Measurements from ENCODE around the gene LCN15.
"Not testable (repeated sequence)": the region's sequence is repeated elsewhere in the genome, so short reads cannot be mapped to it uniquely, and the experiment has no call there.

LCN15 gene

DNA sequence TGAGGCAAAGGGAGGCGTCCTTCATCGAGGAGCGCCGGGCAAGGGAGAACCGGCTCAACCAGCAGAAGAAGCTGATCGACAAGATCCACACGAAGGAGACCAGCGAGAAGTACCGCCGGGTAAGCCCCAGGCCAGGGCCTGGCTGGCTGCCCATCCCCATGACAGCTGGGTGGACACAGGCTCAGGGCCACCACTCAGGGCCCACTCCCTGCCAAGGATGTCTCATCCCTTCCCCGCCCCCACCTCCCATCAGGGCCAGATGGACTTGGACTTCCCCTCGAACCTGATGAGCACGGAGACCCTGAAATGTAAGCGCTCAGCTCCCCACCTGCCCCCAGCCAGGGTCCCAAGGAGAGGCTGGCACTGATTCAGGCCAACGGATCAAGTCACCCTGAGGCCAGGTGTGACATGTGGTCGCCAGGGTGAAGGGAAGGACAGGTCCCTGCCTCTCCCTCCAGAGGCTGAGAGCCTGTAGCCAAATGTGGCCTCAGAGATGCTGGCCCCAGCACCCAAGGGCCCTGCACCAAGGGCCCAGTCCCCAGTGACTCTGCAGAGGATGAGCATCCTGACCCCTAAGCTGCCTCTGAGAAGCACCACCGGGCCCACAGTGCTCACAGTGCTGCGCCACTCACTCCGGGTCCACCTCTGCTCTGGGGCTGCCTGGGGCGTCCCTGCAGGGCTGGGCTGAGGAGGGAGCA is 40.3 kb upstream of the LCN15 start:
- H2AFZ ChIP-seq (ENCODE audit: low read depth, low read length) = no peak overlapping the region
- no peak overlapping the region for H2BK12ac ChIP-seq (ENCODE audit: low read length in 2 of 2)
- H2BK120ac ChIP-seq (ENCODE audit: low read depth, low read length) = no peak overlapping the region
- no peak overlapping the region for H3K9ac ChIP-seq (ENCODE audit: low read length)
- peaks cover 5% of the 10 kb centered on the region for H3K79me1 ChIP-seq (replicated peaks; ENCODE audit: low read length, poor library complexity, severe bottlenecking)
- H2BK5ac ChIP-seq (ENCODE audit: low read depth, low read length, poor library complexity, severe bottlenecking) = no peak overlapping the region
- no peak overlapping the region for H3K14ac ChIP-seq (ENCODE audit: low read length in 2 of 2)
- no peak overlapping the region for H3K27ac ChIP-seq (ENCODE audit: low read length, poor library complexity, severe bottlenecking)
- WGBS = 95% methylated on average over 20 of the region's 20 CpGs
- no peak overlapping the region for H2BK15ac ChIP-seq (ENCODE audit: low read depth, poor library complexity, severe bottlenecking)
- H3K27me3 ChIP-seq (ENCODE audit: control insufficient read depth in 1 of 2, insufficient read depth in 1 of 2, low read length in 2 of 2) = peaks cover 18 to 28% of the 10 kb centered on the region in 2 experiments
- H3K9me3 ChIP-seq (ENCODE audit: control insufficient read depth, low read length) = no peaks in the 10 kb centered on the region
- no peak for DNase-seq
- H3K18ac ChIP-seq (ENCODE audit: low read depth in 1 of 2, low read length in 2 of 2) = no peak overlapping the region
- peaks cover 5 to 19% of the 10 kb centered on the region in 2 experiments for H3K36me3 ChIP-seq (ENCODE audit: control insufficient read depth in 1 of 2, insufficient read depth in 2 of 2, low read depth in 1 of 2, low read length in 2 of 2)
- no peak overlapping the region for H3K23ac ChIP-seq (ENCODE audit: low read length in 2 of 2)
- H4K8ac ChIP-seq (ENCODE audit: low read length) = no peak overlapping the region
- H3K4ac ChIP-seq (ENCODE audit: low read depth in 1 of 2, low read length in 2 of 2) = no peak overlapping the region
- H3K4me2 ChIP-seq (ENCODE audit: low read length, poor library complexity, severe bottlenecking) = no peak overlapping the region
- H3K4me3 ChIP-seq (ENCODE audit: insufficient read depth in 1 of 2, low read depth in 1 of 2, low read length in 2 of 2) = no peak overlapping the region
- H3K4me1 ChIP-seq (ENCODE audit: control insufficient read depth, insufficient read depth, low read depth, low read length) = peaks cover 29% of the 10 kb centered on the region
- H4K91ac ChIP-seq (ENCODE audit: low read length) = no peak overlapping the region
- no peak overlapping the region for H2AK5ac ChIP-seq (ENCODE audit: low read length, severe bottlenecking)

DNA sequence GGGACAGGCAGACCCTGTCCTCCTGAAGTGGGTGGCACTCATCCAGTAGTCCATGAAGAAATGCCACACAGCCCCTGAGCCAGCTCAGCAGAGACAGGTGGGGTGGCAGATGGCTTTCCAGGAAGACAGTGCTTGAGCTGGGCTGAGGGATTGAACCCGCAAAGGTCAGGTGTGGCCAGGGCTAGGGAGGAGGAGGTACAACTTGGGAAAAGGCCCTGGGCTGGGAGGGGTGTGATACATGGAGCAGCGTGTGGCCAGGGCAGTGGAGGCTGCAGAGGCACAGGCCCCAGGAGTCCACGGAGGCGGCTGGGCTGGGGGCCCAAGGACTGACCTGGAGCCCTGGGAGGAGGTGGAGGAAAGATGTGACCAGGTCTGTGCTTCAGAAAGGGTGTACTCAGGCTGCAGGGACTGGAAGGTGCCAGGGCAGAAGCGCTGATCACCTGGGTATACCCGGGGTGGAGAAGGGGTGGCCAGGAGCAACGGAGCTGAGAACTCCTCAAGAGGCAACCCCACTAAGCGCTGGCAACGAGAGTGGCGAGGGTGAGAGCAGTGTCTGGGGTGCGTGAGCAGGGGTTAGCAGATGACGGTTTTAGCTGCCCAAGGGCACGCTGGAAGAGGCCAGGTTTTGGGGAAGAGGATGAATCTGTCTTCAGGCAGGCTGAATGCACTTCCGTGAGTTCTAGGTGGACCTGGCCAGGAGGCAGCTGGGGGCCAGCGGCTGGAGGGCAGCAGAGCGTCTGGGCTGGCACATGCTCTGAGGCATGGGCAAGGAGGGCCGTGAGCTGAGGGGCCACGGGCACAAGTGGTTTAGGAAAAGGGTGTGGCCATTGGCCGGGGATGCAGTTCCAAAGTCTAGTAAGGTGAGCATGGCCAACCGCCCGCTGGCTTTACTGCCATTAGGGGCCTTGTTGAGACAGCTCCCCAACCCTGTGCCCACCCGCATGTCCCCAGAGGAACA is 39.5 kb upstream of the LCN15 start:
- no peak overlapping the region for H2AK5ac ChIP-seq (ENCODE audit: low read length, severe bottlenecking)
- WGBS = 96% methylated on average over 22 of the region's 22 CpGs

DNA sequence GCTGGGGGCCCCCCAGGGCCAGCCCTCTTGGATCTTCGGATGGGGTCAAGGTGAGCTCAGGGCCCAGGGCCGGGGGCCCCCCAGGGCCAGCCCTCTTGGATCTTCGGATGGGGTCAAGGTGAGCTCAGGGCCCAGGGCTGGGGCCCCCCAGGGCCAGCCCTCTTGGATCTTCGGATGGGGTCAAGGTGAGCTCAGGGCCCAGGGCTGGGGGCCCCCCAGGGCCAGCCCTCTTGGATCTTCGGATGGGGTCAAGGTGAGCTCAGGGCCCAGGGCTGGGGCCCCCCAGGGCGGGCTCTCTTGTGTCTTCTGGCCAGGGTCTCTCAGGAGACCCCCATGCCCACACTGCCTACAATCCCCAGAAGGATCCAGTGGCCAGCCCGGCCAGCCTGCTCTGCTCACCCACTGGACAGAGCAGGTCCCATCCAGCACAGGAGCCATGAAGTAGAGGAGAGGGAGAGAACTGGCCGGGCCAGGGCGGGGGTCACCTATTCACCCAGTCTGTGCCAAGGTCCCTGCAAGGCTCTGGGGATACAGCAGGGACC is 38.8 kb upstream of the LCN15 start:
- not testable (repeated sequence) for H3K4me3 ChIP-seq (ENCODE audit: insufficient read depth in 1 of 2, low read depth in 1 of 2, low read length in 2 of 2); H3K79me1 ChIP-seq (replicated peaks; ENCODE audit: low read length, poor library complexity, severe bottlenecking); H4K91ac ChIP-seq (ENCODE audit: low read length); DNase-seq; H4K8ac ChIP-seq (ENCODE audit: low read length); H3K9me3 ChIP-seq (ENCODE audit: control insufficient read depth, low read length); H2AK5ac ChIP-seq (ENCODE audit: low read length, severe bottlenecking); H3K9ac ChIP-seq (ENCODE audit: low read length); H3K18ac ChIP-seq (ENCODE audit: low read depth in 1 of 2, low read length in 2 of 2); H2BK5ac ChIP-seq (ENCODE audit: low read depth, low read length, poor library complexity, severe bottlenecking); H2BK120ac ChIP-seq (ENCODE audit: low read depth, low read length); H2BK15ac ChIP-seq (ENCODE audit: low read depth, poor library complexity, severe bottlenecking); H2AFZ ChIP-seq (ENCODE audit: low read depth, low read length); H3K14ac ChIP-seq (ENCODE audit: low read length in 2 of 2); H3K23ac ChIP-seq (ENCODE audit: low read length in 2 of 2); H3K4ac ChIP-seq (ENCODE audit: low read depth in 1 of 2, low read length in 2 of 2); H2BK12ac ChIP-seq (ENCODE audit: low read length in 2 of 2); H3K4me2 ChIP-seq (ENCODE audit: low read length, poor library complexity, severe bottlenecking); H3K27ac ChIP-seq (ENCODE audit: low read length, poor library complexity, severe bottlenecking)
- H3K36me3 ChIP-seq (ENCODE audit: control insufficient read depth in 1 of 2, insufficient read depth in 2 of 2, low read depth in 1 of 2, low read length in 2 of 2) = peaks cover 5 to 19% of the 10 kb centered on the region in 2 experiments
- peaks cover 32 to 42% of the 10 kb centered on the region in 2 experiments for H3K27me3 ChIP-seq (ENCODE audit: control insufficient read depth in 1 of 2, insufficient read depth in 1 of 2, low read length in 2 of 2)
- peaks cover 28% of the 10 kb centered on the region for H3K4me1 ChIP-seq (ENCODE audit: control insufficient read depth, insufficient read depth, low read depth, low read length)
- WGBS = 98% methylated on average over 5 of the region's 9 CpGs

More for the DNA sequence above, 39.5 kb upstream of the LCN15 start:
- H2BK120ac ChIP-seq (ENCODE audit: low read depth, low read length) = no peak overlapping the region
- no peak overlapping the region for H4K91ac ChIP-seq (ENCODE audit: low read length)
- H2BK5ac ChIP-seq (ENCODE audit: low read depth, low read length, poor library complexity, severe bottlenecking) = no peak overlapping the region
- H3K18ac ChIP-seq (ENCODE audit: low read depth in 1 of 2, low read length in 2 of 2) = no peak overlapping the region
- peaks cover 26 to 36% of the 10 kb centered on the region in 2 experiments for H3K27me3 ChIP-seq (ENCODE audit: control insufficient read depth in 1 of 2, insufficient read depth in 1 of 2, low read length in 2 of 2)
- no peak overlapping the region for H3K9ac ChIP-seq (ENCODE audit: low read length)
- H2BK15ac ChIP-seq (ENCODE audit: low read depth, poor library complexity, severe bottlenecking) = no peak overlapping the region
- H3K4me3 ChIP-seq (ENCODE audit: insufficient read depth in 1 of 2, low read depth in 1 of 2, low read length in 2 of 2) = no peak overlapping the region
- H3K4ac ChIP-seq (ENCODE audit: low read depth in 1 of 2, low read length in 2 of 2) = no peak overlapping the region
- H3K27ac ChIP-seq (ENCODE audit: low read length, poor library complexity, severe bottlenecking) = no peak overlapping the region
- H3K79me1 ChIP-seq (replicated peaks; ENCODE audit: low read length, poor library complexity, severe bottlenecking) = peaks cover 3% of the 10 kb centered on the region
- no peak for DNase-seq
- no peak overlapping the region for H2AFZ ChIP-seq (ENCODE audit: low read depth, low read length)
- no peak overlapping the region for H3K14ac ChIP-seq (ENCODE audit: low read length in 2 of 2)
- no peak overlapping the region for H3K4me2 ChIP-seq (ENCODE audit: low read length, poor library complexity, severe bottlenecking)
- no peaks in the 10 kb centered on the region for H3K9me3 ChIP-seq (ENCODE audit: control insufficient read depth, low read length)
- no peak overlapping the region for H3K23ac ChIP-seq (ENCODE audit: low read length in 2 of 2)
- H2BK12ac ChIP-seq (ENCODE audit: low read length in 2 of 2) = no peak overlapping the region
- H3K36me3 ChIP-seq (ENCODE audit: control insufficient read depth in 1 of 2, insufficient read depth in 2 of 2, low read depth in 1 of 2, low read length in 2 of 2) = peaks cover 5 to 19% of the 10 kb centered on the region in 2 experiments
- peaks cover 28% of the 10 kb centered on the region for H3K4me1 ChIP-seq (ENCODE audit: control insufficient read depth, insufficient read depth, low read depth, low read length)
- H4K8ac ChIP-seq (ENCODE audit: low read length) = no peak overlapping the region

DNA sequence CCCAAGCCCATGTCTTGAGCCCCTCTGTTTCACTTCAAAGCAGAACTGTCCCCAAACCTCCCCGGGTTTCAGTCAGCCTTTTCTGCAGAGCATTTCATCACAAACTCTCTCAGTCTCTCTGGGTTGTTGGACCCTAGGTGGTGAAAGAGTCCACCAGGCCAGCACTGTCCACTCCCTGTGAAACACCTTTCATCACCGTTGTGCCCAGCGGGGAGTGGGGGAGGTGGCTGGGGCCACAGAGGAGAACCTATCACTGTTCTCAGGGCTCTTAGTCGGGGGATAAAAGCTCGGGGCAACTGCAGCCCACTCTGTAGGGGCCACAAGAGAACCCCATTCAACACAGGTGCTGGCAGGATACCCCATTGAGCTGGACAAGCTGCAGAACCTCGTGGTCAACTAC is 38.0 kb upstream of the LCN15 start:
- Histone ChIP-seq H3K4ac (ENCODE audit: low read depth in 1 of 2, low read length in 2 of 2) (no peak overlapping the region), H3K36me3 (ENCODE audit: control insufficient read depth in 1 of 2, insufficient read depth in 2 of 2, low read depth in 1 of 2, low read length in 2 of 2) (peaks cover 5 to 19% of the 10 kb centered on the region in 2 experiments), H3K27ac (ENCODE audit: low read length, poor library complexity, severe bottlenecking) (no peak overlapping the region), H3K9ac (ENCODE audit: low read length) (no peak overlapping the region), H2BK120ac (ENCODE audit: low read depth, low read length) (no peak overlapping the region), H3K23ac (ENCODE audit: low read length in 2 of 2) (no peak overlapping the region), H4K8ac (ENCODE audit: low read length) (no peak overlapping the region), H2BK15ac (ENCODE audit: low read depth, poor library complexity, severe bottlenecking) (no peak overlapping the region), H4K91ac (ENCODE audit: low read length) (no peak overlapping the region), H2BK12ac (ENCODE audit: low read length in 2 of 2) (no peak overlapping the region), H2BK5ac (ENCODE audit: low read depth, low read length, poor library complexity, severe bottlenecking) (no peak overlapping the region), H3K9me3 (ENCODE audit: control insufficient read depth, low read length) (no peaks in the 10 kb centered on the region), H3K18ac (ENCODE audit: low read depth in 1 of 2, low read length in 2 of 2) (no peak overlapping the region), H2AFZ (ENCODE audit: low read depth, low read length) (no peak overlapping the region), H3K4me3 (ENCODE audit: insufficient read depth in 1 of 2, low read depth in 1 of 2, low read length in 2 of 2) (no peak overlapping the region), H3K14ac (ENCODE audit: low read length in 2 of 2) (no peak overlapping the region), H3K4me1 (ENCODE audit: control insufficient read depth, insufficient read depth, low read depth, low read length) (peaks cover 28% of the 10 kb centered on the region), H3K27me3 (ENCODE audit: control insufficient read depth in 1 of 2, insufficient read depth in 1 of 2, low read length in 2 of 2) (peaks cover 32 to 46% of the 10 kb centered on the region in 2 experiments), H2AK5ac (ENCODE audit: low read length, severe bottlenecking) (no peak overlapping the region), H3K79me1 (replicated peaks; ENCODE audit: low read length, poor library complexity, severe bottlenecking) (peaks cover 3% of the 10 kb centered on the region), H3K4me2 (ENCODE audit: low read length, poor library complexity, severe bottlenecking) (no peak overlapping the region)
- no peak for DNase-seq
- WGBS = 80% methylated on average over 6 of the region's 6 CpGs

Measured in mesenchymal stem cell (in vitro differentiated cells and primary cell).